Measurements from ENCODE around the gene IFT57.
"Not testable (repeated sequence)": the region's sequence is repeated elsewhere in the genome, so short reads cannot be mapped to it uniquely, and the experiment has no call there.

IFT57 gene

DNA sequence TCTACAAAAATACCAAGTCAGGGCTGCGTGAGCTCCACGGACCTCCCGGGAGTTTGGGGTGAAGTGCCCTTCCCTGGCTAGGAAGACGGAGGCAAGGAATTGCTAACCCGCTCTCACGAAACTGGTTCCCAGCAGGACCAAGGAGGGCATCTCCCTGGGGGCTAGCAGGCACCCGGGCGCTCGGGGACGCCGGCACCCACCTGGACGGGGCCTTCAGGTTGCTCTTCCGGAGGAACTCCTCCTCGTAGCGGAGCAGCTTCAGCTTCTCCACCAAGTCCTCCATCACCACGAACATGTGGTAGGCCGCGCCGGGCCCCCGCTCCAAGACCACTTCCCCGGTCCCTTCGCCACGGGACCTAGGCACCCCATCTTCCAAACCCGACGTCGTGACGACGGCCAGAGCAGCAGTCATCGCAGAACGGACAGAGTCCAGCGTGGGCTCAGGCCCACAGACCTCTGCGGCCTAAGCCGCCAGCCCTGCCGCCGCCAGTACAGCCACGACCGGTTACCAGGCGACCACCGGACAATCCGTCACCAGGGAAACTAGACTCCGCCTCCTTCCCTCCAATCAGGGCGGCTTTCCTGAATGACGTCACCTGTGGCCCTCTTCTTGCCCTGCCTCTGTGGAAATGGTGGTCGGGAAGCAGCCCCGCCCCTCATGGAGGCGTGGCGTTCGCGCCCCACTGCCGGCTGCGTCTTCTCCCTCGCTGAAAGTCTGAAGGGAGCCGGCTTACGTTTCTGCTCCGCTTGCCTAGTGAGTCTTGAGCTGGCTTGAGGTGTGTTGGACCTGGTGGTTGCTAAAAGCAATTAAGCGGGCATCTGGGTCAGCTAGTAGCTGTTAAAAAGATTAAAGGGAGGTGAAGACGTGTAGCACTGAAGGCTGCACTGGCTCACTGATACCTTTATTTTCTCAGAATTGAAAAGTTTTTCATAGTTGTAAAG is at the start of gene IFT57:
Gene IFT57, minus strand, starts transcription at position 514 of the 942 bp plus-strand sequence. Its CDS starts 102 bp downstream, at position 412.
- DNase-seq (ENCODE audit: low read depth), result peak; percentile 91

DNA sequence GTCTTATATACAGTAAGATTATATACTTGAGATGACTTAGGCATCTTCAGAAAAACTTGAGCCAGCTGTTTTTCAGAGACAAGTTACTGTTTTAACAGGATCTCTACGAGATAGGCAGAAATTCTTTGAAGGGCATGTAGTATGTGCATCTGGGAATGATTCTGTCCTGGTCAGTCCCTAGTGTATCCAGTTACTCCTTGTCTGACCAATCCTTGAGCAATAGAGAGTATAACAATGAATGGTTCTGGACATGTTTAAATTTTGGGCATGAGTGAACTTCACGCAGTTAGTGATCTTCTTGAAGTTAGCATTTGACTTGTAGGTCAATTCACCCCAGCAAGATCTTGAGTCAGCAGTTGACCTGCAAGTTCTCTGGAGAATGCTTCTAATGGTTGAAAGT is 49.4 kb upstream of the IFT57 start:
- DNase-seq (ENCODE audit: low read depth), result no peak

DNA sequence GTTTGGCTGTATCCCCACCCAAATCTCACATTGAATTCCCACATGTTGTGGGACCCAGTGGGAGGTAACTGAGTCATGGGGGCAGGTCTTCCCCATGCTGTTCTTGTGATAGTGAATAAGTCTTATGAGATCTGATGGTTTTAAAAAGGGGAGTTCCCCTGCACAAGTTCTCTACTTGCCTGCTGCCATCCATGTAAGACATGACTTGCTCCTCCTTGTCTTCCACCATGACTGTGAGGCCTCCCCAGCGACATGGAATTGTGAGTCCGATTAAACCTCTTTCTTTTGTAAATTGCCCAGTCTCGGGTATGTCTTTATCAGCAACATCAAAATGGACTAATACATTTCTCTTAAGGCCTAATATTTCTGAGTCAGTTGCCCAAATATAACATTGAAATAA is 46.0 kb upstream of the IFT57 start:
- DNase-seq (ENCODE audit: low read depth), result not testable (repeated sequence)

- not testable (repeated sequence) for DNase-seq (ENCODE audit: low read depth)
Observed at GRCh38 chr3:108264534-108265298, 42.5 kb upstream of the IFT57 start.

DNA sequence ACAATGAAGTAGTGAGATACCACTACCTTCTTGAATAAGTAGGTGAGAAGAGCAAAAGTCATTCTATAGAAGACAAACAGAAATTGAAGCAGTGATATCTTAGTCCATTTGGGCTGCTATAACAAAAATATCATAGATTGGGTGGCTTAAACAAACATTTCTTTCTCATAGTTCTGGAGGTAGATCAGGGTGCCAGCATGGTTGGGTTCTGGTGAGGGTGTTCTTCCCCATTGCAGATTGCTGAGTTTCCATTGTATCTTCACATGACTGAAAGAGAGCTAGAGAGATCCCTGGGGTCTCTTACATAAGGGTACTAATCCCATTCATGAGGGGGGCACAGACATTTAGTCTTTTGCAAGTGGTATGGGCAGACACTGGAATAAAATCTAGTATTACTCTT is 32.9 kb upstream of the IFT57 start:
- DNase-seq (ENCODE audit: low read depth), result no peak

- no peak for DNase-seq (ENCODE audit: low read depth)
Observed at GRCh38 chr3:108251844-108252243, 29.6 kb upstream of the IFT57 start.

GRCh38 chr3:108251265-108251664 is 29.0 kb upstream of the IFT57 start:
- DNase-seq (ENCODE audit: low read depth), result no peak

GRCh38 chr3:108250626-108251025 is 28.4 kb upstream of the IFT57 start:
- no peak for DNase-seq (ENCODE audit: low read depth)

- no peak for DNase-seq (ENCODE audit: low read depth)
Observed at GRCh38 chr3:108243243-108243642, 21.0 kb upstream of the IFT57 start.

GRCh38 chr3:108242776-108243175 is 20.6 kb upstream of the IFT57 start:
- DNase-seq (ENCODE audit: low read depth), result no peak

GRCh38 chr3:108241721-108242120 is 19.5 kb upstream of the IFT57 start:
- no peak for DNase-seq (ENCODE audit: low read depth)

GRCh38 chr3:108241146-108241545 is 18.9 kb upstream of the IFT57 start:
- no peak for DNase-seq (ENCODE audit: low read depth)

DNA sequence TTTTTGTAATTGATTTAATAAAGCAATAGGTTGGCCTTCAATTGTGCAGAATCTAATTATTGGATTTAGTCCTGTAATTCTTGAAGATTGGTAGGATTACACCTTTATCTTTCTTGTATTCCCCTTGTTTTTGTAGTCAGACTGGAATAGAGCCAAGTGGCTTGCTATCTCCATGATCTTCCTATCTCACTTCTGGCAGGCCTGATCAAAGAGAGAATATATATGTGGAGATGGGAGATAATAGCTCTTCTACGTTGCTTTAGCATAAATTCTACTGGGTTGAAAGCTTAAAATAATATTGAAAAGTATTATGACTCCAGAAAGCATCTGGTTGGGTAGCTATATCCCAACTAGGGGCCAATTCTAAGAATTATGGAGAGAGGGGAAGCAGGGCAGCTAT is 16.9 kb upstream of the IFT57 start:
- DNase-seq (ENCODE audit: low read depth), result no peak

- no peak for DNase-seq (ENCODE audit: low read depth)
Observed at GRCh38 chr3:108235290-108235689, 13.1 kb upstream of the IFT57 start.

- DNase-seq (ENCODE audit: low read depth), result no peak
Observed at GRCh38 chr3:108234387-108234957, 12.2 kb upstream of the IFT57 start.

DNA sequence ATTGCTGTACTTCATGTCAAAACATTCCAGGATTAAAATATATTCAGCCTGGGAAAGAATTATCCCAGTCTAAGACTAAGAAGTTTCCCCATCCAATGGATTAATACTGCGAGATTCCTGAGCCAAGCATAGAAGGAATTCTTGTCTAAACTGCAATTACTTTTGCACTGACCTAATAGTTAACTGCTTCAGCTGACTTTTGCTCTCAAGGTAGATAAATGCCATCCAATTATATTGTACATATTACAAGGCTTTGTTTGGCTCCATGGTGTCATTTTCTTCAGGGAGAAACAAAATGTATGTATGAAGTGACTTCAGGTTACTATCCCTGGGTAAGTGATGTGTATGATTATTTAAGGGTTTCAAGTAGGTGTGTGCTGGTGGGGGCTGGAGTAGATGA is 6.1 kb upstream of the IFT57 start:
- DNase-seq (ENCODE audit: low read depth), result no peak

DNA sequence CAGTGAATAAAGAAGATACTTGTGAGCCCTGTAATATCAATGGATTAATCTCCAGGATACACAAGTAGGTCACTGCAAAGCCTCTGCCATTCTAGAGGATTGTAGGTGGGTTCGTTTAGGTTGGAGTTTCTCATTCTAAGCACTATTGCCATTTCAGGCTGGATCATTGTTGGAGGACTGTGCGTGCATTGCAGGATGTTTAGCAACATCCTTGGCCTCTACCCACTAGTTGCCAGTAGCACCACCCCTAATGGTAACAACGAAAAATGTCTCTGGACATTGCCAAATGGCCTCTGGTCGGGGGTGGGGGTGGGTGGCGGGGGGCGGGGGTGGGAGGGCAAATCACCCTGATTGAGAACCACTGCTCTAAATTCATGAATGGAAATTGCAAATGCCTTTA is 4.9 kb upstream of the IFT57 start:
- no peak for DNase-seq (ENCODE audit: low read depth)

DNA sequence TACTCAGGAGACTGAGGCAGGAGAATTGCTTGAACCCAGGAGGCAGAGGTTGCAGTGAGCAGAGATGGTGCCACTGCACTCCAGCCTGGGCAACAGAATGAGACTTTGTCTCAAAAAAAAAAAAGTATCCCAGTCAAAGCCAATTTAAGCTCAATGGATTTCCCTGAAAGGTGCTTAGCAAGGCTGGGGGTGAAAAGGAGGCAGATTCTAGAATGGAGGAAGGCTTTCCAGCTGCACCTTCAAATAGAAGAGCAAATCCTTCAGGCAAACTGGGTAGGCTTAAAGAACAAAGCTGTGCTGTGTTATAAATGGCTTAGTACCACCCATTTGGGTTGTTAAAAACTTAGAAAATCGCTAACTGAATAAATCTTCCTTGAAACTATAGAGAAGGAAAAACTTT is 3.0 kb upstream of the IFT57 start:
- DNase-seq (ENCODE audit: low read depth), result no peak

DNA sequence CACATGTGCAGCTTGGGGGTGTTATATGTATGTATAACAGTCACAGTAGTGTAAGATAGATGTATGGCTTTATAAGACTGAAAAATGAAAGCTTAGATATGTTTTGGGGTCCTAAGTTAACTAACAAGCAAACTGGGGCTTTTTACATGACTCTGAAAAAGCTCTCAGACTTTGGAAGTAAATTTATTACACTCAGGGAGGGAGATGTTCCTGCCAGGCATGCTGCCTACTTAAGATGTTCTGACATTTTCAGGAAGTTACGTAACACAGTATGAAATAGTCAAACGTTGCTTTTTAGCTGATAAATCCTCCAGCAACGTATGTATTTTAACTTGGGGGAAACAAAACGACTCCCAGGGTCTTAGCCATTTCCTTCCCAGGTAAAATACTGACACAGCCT is 1.7 kb upstream of the IFT57 start:
- DNase-seq (ENCODE audit: low read depth), result no peak

DNA sequence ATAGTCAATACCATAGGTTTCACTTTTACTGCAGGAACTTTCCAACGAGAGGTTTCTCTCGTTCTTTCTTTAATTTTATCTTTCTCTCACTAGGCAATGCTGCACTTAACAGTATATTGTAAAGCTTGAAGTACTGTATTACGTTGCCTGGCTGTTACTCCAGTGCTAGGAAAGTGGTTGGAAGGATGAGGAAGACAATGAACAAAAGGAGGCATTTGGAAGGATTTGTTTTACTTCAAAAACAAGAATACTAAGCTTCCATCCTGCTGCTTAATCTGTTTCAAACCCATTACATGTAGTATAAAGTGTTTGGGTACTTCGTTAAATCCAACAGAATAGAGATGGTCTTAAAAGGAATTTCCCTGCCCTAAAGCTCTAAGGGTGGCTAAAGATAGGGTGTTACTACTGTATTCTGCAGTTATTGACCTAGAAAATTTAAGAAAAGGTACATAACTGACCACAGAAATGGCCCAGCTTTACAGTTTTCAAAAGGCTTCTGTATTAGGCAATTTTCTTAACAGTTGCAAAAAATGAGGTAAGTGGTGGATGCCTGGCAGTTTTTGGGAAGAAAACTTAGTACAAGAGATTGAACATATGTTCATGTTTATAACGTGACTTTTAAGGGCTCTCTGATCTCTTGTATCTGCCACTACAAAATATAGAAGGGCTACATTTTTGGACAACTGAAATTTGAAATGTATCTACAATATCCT is 785 bp upstream of the IFT57 start:
- DNase-seq (ENCODE audit: low read depth), result no peak

GRCh38 chr3:108221393-108221792 is 831 bp downstream of the IFT57 start:
- no peak for DNase-seq (ENCODE audit: low read depth)

DNA sequence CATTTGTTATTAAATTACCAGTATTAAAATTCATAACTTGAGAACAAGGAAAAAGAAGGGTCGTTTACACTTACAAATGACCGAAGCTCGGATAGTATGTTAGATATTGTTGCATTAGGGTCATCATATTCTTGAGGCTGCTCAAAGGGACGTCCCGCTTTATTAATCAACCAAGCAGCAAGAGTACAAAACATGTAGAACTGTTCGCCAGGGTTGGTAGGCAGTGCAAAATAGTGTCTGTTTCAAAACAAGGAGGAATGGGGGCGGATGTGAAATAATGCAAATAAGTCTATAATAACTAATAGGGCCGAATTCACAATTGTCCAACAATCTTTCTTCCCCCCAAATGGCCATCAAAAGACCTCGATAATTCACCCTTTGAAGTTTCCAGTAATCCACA is 2.9 kb downstream of the IFT57 start:
- no peak for DNase-seq (ENCODE audit: low read depth)
